Psoas muscle (tissue), 8 donors: ENCODE data around the gene SEC14L3. TPM values are rescaled to one million over a fixed set of nuclear protein-coding genes. Genes with fewer than 3 reads are reported as not detected.

Experiments used
- ATAC-seq, 4 donors: fragments of 200-7000 bp; cut with Tn5 transposase; one replicate each; pipeline ENCODE4 v1.9.1; 2020; ENCODE audit warnings: moderate library complexity in 3 of 4, mild to moderate bottlenecking in 2 of 4
- DNase-seq, 2 donors: peaks; one replicate each; pipeline ENCODE4 v3.0.0-alpha.2; 2020
- H3K27ac ChIP-seq: fragments of 200-600 bp; one replicate; pipeline ENCODE4 v1.8.0; 2022
- H3K27me3 ChIP-seq, 3 donors: fragments of 200-600 bp in 1 of 3; one replicate each; pipeline versions ENCODE4 v1.6.1 to v1.8.0; 2013 to 2022; ENCODE audit warnings: low read length in 2 of 3, mild to moderate bottlenecking in 2 of 3, moderate library complexity in 1 of 3; ENCODE audit not compliant: insufficient read depth in 3 of 3
- H3K36me3 ChIP-seq, 2 donors: fragments of 200-600 bp in 1 of 2; one replicate each; pipeline versions ENCODE4 v1.6.1 to v1.8.0; 2013 to 2022; ENCODE audit warnings: low read depth in 1 of 2, mild to moderate bottlenecking in 1 of 2, moderate library complexity in 1 of 2; ENCODE audit not compliant: insufficient read depth in 1 of 2
- H3K4me1 ChIP-seq: fragments of 200-600 bp; one replicate; pipeline ENCODE4 v1.8.0; 2022
- H3K4me3 ChIP-seq: fragments of 200-600 bp; one replicate; pipeline ENCODE4 v1.8.0; 2022; ENCODE audit warnings: mild to moderate bottlenecking
- H3K9me3 ChIP-seq: fragments of 200-600 bp; one replicate; pipeline ENCODE4 v1.8.0; 2022
- WGBS, 3 donors: extraction: QIAGEN DNeasy Blood & Tissue Kit; methylation state at CpG; one replicate each; pipeline versions ENCODE4 v1.1.6 to v1.1.7; 2013; 5-methylcytosine and 5-hydroxymethylcytosine counted together
- intact Hi-C, 2 donors: fragments of 100-400 bp; cut with DNase I; formaldehyde crosslinking; loops; one replicate each; pipeline versions ENCODE4 v1.11.0 to v1.14.2; 2022
- polyA plus RNA-seq, 3 donors: library from polyadenylated mRNA; stranded (reverse); fragments of 200-250 nt; gene quantifications; one replicate each; pipeline ENCODE4 v1.2.3, GENCODE V29; 2013
- total RNA-seq, 4 donors: library from RNA; stranded (reverse); fragmentation: NEBNext Ultra II Directional in 2 of 4; extraction: Animal tissue kit (Norgen Biotek cat#: 25700) in 2 of 4; gene quantifications; one replicate each; pipeline versions ENCODE4 v1.2.1 to v1.2.4, GENCODE V29; 2021 to 2023
- TF ChIP-seq, protein P1 (sequence below): fragments of 200-600 bp; IDR thresholded peaks from one replicate; pipeline ENCODE4 v1.8.0; 2022; ENCODE audit warnings: antibody characterized with exemption
- donor health status: healthy with polysubstance abuse.
- donor health status: DM: no; HTN: no; CAD: no; lungs with moderate emphysema.
- donor health status: Bipolar disorder and iron deficiency.
- donor health status: healthy.
- donor health status: DM: yes; HTN: yes; CAD: no.
- donor health status: DM: no; HTN: no; CAD: no.
- donor health status: DM: no; HTN: no; CAD: no.
- donor health status: DM: yes; HTN: yes; CAD: no.

The SEC14L3 gene
- total and polyA plus RNA-seq, 7 donors, result 0.04 TPM; not detected in 6

GRCh38 chr22:30411780-30412179, 60.0 kb downstream of the SEC14L3 start:
- H3K27me3 ChIP-seq, result no peaks in the 10 kb centered on the region
- TF ChIP-seq, protein P1, sequence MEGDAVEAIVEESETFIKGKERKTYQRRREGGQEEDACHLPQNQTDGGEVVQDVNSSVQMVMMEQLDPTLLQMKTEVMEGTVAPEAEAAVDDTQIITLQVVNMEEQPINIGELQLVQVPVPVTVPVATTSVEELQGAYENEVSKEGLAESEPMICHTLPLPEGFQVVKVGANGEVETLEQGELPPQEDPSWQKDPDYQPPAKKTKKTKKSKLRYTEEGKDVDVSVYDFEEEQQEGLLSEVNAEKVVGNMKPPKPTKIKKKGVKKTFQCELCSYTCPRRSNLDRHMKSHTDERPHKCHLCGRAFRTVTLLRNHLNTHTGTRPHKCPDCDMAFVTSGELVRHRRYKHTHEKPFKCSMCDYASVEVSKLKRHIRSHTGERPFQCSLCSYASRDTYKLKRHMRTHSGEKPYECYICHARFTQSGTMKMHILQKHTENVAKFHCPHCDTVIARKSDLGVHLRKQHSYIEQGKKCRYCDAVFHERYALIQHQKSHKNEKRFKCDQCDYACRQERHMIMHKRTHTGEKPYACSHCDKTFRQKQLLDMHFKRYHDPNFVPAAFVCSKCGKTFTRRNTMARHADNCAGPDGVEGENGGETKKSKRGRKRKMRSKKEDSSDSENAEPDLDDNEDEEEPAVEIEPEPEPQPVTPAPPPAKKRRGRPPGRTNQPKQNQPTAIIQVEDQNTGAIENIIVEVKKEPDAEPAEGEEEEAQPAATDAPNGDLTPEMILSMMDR, result no peak
- H3K36me3 ChIP-seq, result peaks cover 3 to 56% of the 10 kb centered on the region in 2 donors
- ATAC-seq (no peak), DNase-seq (no peak)
- intact Hi-C loops, result no loop called here
- no peaks in the 10 kb centered on the region for H3K4me1 ChIP-seq
- H3K4me3 ChIP-seq, result no peak overlapping the region
- no peaks in the 10 kb centered on the region for H3K9me3 ChIP-seq
- no peak overlapping the region for H3K27ac ChIP-seq
- 86 to 91% (median 87%) methylated on average over 3 of the region's 3 CpGs for WGBS, 3 donors

Other genes with a start within 250 kb of the SEC14L3 start
- under 1 TPM in 3 of 4 donors, not detected in 1; 0.27 to 0.54 (median 0.38) TPM for gene LIF, start 225.3 kb downstream of the SEC14L3 start, total RNA-seq
- 10 to 100 TPM in 1 of 3 donors, under 1 TPM in 2; 0.10 to 21.4 (median 0.14) TPM for gene LIF, start 225.3 kb downstream of the SEC14L3 start, polyA plus RNA-seq
- gene OSM, start 205.2 kb downstream of the SEC14L3 start, total RNA-seq, result under 1 TPM in 2 of 4 donors, not detected in 2; 0.38 to 0.39 TPM
- under 1 TPM in 2 of 3 donors, not detected in 1; 0.08 TPM for gene OSM, start 205.2 kb downstream of the SEC14L3 start, polyA plus RNA-seq
- gene CASTOR1, start 182.5 kb downstream of the SEC14L3 start, total RNA-seq, result 1 to 10 TPM in 3 of 4 donors, under 1 TPM in 1; 0.44 to 4.8 (median 2.2) TPM
- gene CASTOR1, start 182.5 kb downstream of the SEC14L3 start, polyA plus RNA-seq, result 1 to 10 TPM; 1.9 to 5.1 (median 2.9) TPM
- 1 to 10 TPM; 2.9 to 4.8 (median 3.3) TPM for gene TBC1D10A, start 145.1 kb downstream of the SEC14L3 start, total RNA-seq
- gene TBC1D10A, start 145.1 kb downstream of the SEC14L3 start, polyA plus RNA-seq, result 1 to 10 TPM; 2.2 to 4.2 (median 2.9) TPM
- gene SF3A1, start 115.1 kb downstream of the SEC14L3 start, total RNA-seq, result 100 to 1,000 TPM; 107 to 146 (median 121) TPM
- 10 to 100 TPM; 21.6 to 35.5 (median 32.3) TPM for gene SF3A1, start 115.1 kb downstream of the SEC14L3 start, polyA plus RNA-seq
- under 1 TPM; 0.17 to 0.88 (median 0.54) TPM for gene CCDC157, start 115.0 kb downstream of the SEC14L3 start, total RNA-seq
- 1 to 10 TPM; 1.4 to 2.6 (median 1.5) TPM for gene CCDC157, start 115.0 kb downstream of the SEC14L3 start, polyA plus RNA-seq
- gene RNF215, start 84.6 kb downstream of the SEC14L3 start, total RNA-seq, result 1 to 10 TPM; 5.7 to 9.8 (median 8.2) TPM
- gene RNF215, start 84.6 kb downstream of the SEC14L3 start, polyA plus RNA-seq, result 10 to 100 TPM in 1 of 3 donors, 1 to 10 TPM in 2; 6.1 to 13.8 (median 8.8) TPM
- 1 to 10 TPM; 1.3 to 2.9 (median 2.1) TPM for gene SEC14L2, start 75.0 kb downstream of the SEC14L3 start, total RNA-seq
- 10 to 100 TPM in 1 of 3 donors, 1 to 10 TPM in 1, under 1 TPM in 1; 0.38 to 75.0 (median 1.3) TPM for gene SEC14L2, start 75.0 kb downstream of the SEC14L3 start, polyA plus RNA-seq
- 10 to 100 TPM in 3 of 4 donors, 1 to 10 TPM in 1; 4.3 to 68.7 (median 17.7) TPM for gene MTFP1, start 46.2 kb downstream of the SEC14L3 start, total RNA-seq
- gene MTFP1, start 46.2 kb downstream of the SEC14L3 start, polyA plus RNA-seq, result 100 to 1,000 TPM in 1 of 3 donors, 10 to 100 TPM in 2; 50.8 to 156 (median 71.3) TPM
- gene SEC14L4, start 33.7 kb upstream of the SEC14L3 start, total RNA-seq, result not detected
- under 1 TPM in 2 of 3 donors, not detected in 1; 0.01 to 0.07 TPM for gene SEC14L4, start 33.7 kb upstream of the SEC14L3 start, polyA plus RNA-seq
- not detected for gene SEC14L6, start 74.7 kb upstream of the SEC14L3 start, total RNA-seq
- gene SEC14L6, start 74.7 kb upstream of the SEC14L3 start, polyA plus RNA-seq, result not detected
- gene GAL3ST1, start 102.6 kb upstream of the SEC14L3 start, total RNA-seq, result 1 to 10 TPM in 3 of 4 donors, under 1 TPM in 1; 0.80 to 2.7 (median 1.3) TPM
- under 1 TPM; 0.21 to 0.63 (median 0.39) TPM for gene GAL3ST1, start 102.6 kb upstream of the SEC14L3 start, polyA plus RNA-seq
- gene PES1, start 119.9 kb upstream of the SEC14L3 start, total RNA-seq, result 10 to 100 TPM; 32.8 to 74.8 (median 63.7) TPM
- gene PES1, start 119.9 kb upstream of the SEC14L3 start, polyA plus RNA-seq, result 100 to 1,000 TPM in 1 of 3 donors, 10 to 100 TPM in 2; 55.9 to 100 (median 69.4) TPM
- gene TCN2, start 135.2 kb upstream of the SEC14L3 start, total RNA-seq, result 10 to 100 TPM in 1 of 4 donors, 1 to 10 TPM in 3; 5.5 to 11.7 (median 9.0) TPM
- gene TCN2, start 135.2 kb upstream of the SEC14L3 start, polyA plus RNA-seq, result 1 to 10 TPM; 5.9 to 9.9 (median 7.0) TPM
- 10 to 100 TPM in 1 of 4 donors, 1 to 10 TPM in 3; 5.8 to 11.5 (median 7.2) TPM for gene SLC35E4, start 163.8 kb upstream of the SEC14L3 start, total RNA-seq
- gene SLC35E4, start 163.8 kb upstream of the SEC14L3 start, polyA plus RNA-seq, result 10 to 100 TPM in 1 of 3 donors, 1 to 10 TPM in 2; 2.6 to 11.0 (median 6.8) TPM
- gene DUSP18, start 195.9 kb upstream of the SEC14L3 start, total RNA-seq, result 1 to 10 TPM in 3 of 4 donors, under 1 TPM in 1; 0.69 to 1.6 (median 1.3) TPM
- 1 to 10 TPM in 2 of 3 donors, under 1 TPM in 1; 0.65 to 3.8 (median 1.5) TPM for gene DUSP18, start 195.9 kb upstream of the SEC14L3 start, polyA plus RNA-seq
- 1 to 10 TPM; 2.5 to 8.2 (median 3.3) TPM for gene OSBP2, start 222.9 kb upstream of the SEC14L3 start, total RNA-seq
- 1 to 10 TPM in 2 of 3 donors, under 1 TPM in 1; 0.27 to 1.7 (median 1.4) TPM for gene OSBP2, start 222.9 kb upstream of the SEC14L3 start, polyA plus RNA-seq